ENCODE results near the gene CDCA7L. TPM values are rescaled to one million over a fixed set of nuclear protein-coding genes. Genes with fewer than 3 reads are reported as not detected.

The CDCA7L gene
- total and polyA plus RNA-seq, 2 of the 4 experiments (the other 2 are of a cell fraction): 20.4 to 35.0 TPM

DNA sequence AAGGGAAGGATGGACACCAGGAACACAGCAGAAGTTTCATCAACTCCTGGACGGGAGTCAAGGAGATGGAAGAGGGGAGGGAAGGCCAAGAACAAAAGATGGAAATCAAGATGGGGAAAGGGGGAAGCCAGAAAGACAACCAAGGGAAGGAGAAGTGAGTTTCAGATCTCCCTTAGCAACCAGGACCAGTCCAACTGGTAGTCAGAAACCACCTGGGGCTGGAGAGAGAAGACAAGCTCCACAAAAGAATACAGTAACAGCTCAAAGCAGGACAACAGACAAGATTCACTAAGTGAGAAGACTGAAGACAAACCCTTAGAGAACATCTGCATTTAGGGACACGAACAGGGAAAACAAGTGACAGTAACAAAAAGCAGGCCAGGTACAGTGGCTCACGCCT is 30.6 kb downstream of the CDCA7L start:
- dilution Hi-C loops (cut with HindIII; ENCODE audit: low sequenced_read_pairs, unreplicated experiment): no loop called here
- no peak overlapping the region for H2AK5ac ChIP-seq (ENCODE audit: low read depth, low read length)
- peaks cover 16% of the 10 kb centered on the region; the same call in 1 of the 2 replicates for H3K36me3 ChIP-seq (ENCODE audit: control insufficient read depth, insufficient read depth, low read length)
- no TSS peak for BruUV-seq (replicated peaks)
- TF ChIP-seq NFE2L2 (IDR thresholded peaks at IDR 0.05; ENCODE audit: low read depth, low read length) (no peak), SMC3 (IDR thresholded peaks at IDR 0.05; ENCODE audit: low read depth, low read length) (no peak), CEBPB (IDR thresholded peaks at IDR 0.05; ENCODE audit: low read depth, low read length) (no peak), MAZ (IDR thresholded peaks at IDR 0.05; ENCODE audit: borderline replicate concordance, low read depth, low read length) (no peak), RCOR1 (IDR thresholded peaks at IDR 0.05; ENCODE audit: insufficient replicate concordance, low read length) (no peak), MXI1 (IDR thresholded peaks at IDR 0.05; ENCODE audit: borderline replicate concordance, low read depth, low read length) (no peak), RAD21 (IDR thresholded peaks at IDR 0.05; ENCODE audit: low read length) (no peak), RFX5 (IDR thresholded peaks at IDR 0.05; ENCODE audit: low read depth, low read length) (no peak), FOS (IDR thresholded peaks at IDR 0.05; ENCODE audit: low read depth, low read length) (no peak), CHD1 (IDR thresholded peaks at IDR 0.05; ENCODE audit: low read depth, low read length) (no peak)
- TF ChIP-seq, protein P1, sequence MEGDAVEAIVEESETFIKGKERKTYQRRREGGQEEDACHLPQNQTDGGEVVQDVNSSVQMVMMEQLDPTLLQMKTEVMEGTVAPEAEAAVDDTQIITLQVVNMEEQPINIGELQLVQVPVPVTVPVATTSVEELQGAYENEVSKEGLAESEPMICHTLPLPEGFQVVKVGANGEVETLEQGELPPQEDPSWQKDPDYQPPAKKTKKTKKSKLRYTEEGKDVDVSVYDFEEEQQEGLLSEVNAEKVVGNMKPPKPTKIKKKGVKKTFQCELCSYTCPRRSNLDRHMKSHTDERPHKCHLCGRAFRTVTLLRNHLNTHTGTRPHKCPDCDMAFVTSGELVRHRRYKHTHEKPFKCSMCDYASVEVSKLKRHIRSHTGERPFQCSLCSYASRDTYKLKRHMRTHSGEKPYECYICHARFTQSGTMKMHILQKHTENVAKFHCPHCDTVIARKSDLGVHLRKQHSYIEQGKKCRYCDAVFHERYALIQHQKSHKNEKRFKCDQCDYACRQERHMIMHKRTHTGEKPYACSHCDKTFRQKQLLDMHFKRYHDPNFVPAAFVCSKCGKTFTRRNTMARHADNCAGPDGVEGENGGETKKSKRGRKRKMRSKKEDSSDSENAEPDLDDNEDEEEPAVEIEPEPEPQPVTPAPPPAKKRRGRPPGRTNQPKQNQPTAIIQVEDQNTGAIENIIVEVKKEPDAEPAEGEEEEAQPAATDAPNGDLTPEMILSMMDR (conservative IDR thresholded peaks at IDR 0.05; ENCODE audit: low read depth, low read length): no peak
- TF ChIP-seq, protein P2, sequence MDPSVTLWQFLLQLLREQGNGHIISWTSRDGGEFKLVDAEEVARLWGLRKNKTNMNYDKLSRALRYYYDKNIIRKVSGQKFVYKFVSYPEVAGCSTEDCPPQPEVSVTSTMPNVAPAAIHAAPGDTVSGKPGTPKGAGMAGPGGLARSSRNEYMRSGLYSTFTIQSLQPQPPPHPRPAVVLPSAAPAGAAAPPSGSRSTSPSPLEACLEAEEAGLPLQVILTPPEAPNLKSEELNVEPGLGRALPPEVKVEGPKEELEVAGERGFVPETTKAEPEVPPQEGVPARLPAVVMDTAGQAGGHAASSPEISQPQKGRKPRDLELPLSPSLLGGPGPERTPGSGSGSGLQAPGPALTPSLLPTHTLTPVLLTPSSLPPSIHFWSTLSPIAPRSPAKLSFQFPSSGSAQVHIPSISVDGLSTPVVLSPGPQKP (IDR thresholded peaks at IDR 0.05; ENCODE audit: borderline replicate concordance, low read depth, low read length): no peak
- TF ChIP-seq, protein P3, sequence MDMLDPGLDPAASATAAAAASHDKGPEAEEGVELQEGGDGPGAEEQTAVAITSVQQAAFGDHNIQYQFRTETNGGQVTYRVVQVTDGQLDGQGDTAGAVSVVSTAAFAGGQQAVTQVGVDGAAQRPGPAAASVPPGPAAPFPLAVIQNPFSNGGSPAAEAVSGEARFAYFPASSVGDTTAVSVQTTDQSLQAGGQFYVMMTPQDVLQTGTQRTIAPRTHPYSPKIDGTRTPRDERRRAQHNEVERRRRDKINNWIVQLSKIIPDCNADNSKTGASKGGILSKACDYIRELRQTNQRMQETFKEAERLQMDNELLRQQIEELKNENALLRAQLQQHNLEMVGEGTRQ (IDR thresholded peaks at IDR 0.05; ENCODE audit: low read depth, low read length): no peak
- H3K79me1 ChIP-seq (ENCODE audit: low read depth in 1 of 2, low read length in 2 of 2): peaks cover 8 to 13% of the 10 kb centered on the region in 2 experiments; a peak in 1 of 4 replicates
- H3K4ac ChIP-seq (ENCODE audit: low read depth, low read length): no peak overlapping the region
- ChIA-PET POLR2A (ENCODE audit: unreplicated experiment) (no interaction called here), CTCF (interaction anchor here (1.3 kb wide), 1 partner anchor 8 kb away, joined by 3 read pairs; no protein-coding TSS in a partner anchor)
- H3K9me3 ChIP-seq (ENCODE audit: control insufficient read depth, insufficient read depth, low read length): no peaks in the 10 kb centered on the region
- no peak overlapping the region for H2AK9ac ChIP-seq (replicated peaks; ENCODE audit: low read depth, low read length, poor library complexity)
- in situ Hi-C loops (cut with MboI; ENCODE audit: low sequenced_read_pairs): no loop called here
- no peak overlapping the region for H3K27ac ChIP-seq (ENCODE audit: insufficient read depth, low read length)
- H3K27me3 ChIP-seq (ENCODE audit: control insufficient read depth, insufficient read depth, low read length): no peaks in the 10 kb centered on the region
- H2BK120ac ChIP-seq (ENCODE audit: low read depth, low read length): no peak overlapping the region
- no peak overlapping the region for H2BK15ac ChIP-seq (ENCODE audit: low read depth, low read length)
- H2BK20ac ChIP-seq (ENCODE audit: low read depth, low read length): no peak overlapping the region
- no peak overlapping the region for H3K4me2 ChIP-seq (ENCODE audit: low read depth, low read length)
- no peak overlapping the region for H4K8ac ChIP-seq (ENCODE audit: low read depth in 2 of 2, low read length in 2 of 2)
- no peak overlapping the region for H3K18ac ChIP-seq (ENCODE audit: low read depth, low read length)
- H3K23ac ChIP-seq (ENCODE audit: low read depth, low read length): no peak overlapping the region
- H2BK5ac ChIP-seq (ENCODE audit: low read depth, low read length, poor library complexity, severe bottlenecking): no peak overlapping the region
- H4K5ac ChIP-seq (ENCODE audit: low read depth, low read length): no peak overlapping the region
- intact Hi-C loops (cut with micrococcal nuclease): no loop called here
- H3K9me1 ChIP-seq (ENCODE audit: insufficient read depth, low read length): 0 out of 2 replicates have a peak, but pooled peaks cover 3% of the 10 kb centered on the region
- no peak for DNase-seq
- H3K4me3 ChIP-seq (ENCODE audit: insufficient read depth, low read depth, low read length): no peak overlapping the region
- H3K4me1 ChIP-seq (ENCODE audit: control insufficient read depth, insufficient read depth, low read length): no peaks in the 10 kb centered on the region
- no peaks in the 10 kb centered on the region for H4K20me1 ChIP-seq (ENCODE audit: insufficient read depth, low read length)
- H2AFZ ChIP-seq (replicated peaks; ENCODE audit: low read length, poor library complexity): no peak overlapping the region
- H4K91ac ChIP-seq (ENCODE audit: insufficient read depth, low read depth, low read length): no peak overlapping the region
- no peak overlapping the region for H3K9ac ChIP-seq (ENCODE audit: low read depth, low read length)
- no peak for ATAC-seq (ENCODE audit: low read depth)
- 100% methylated on average over 2 of the region's 3 CpGs; no CpG with 5 or more reads in 1 of the 2 experiments for WGBS, 2 experiments (ENCODE audit: extremely low coverage in 2 of 2, insufficient read length in 1 of 2)
- no peak overlapping the region for H3K14ac ChIP-seq (replicated peaks; ENCODE audit: low read depth, low read length)
- H3K56ac ChIP-seq (ENCODE audit: extremely low read depth, insufficient read depth, low read length): no peak overlapping the region
